A673 (cell line): Measurements from ENCODE around the gene CDC42EP4. TPM values are rescaled to one million over a fixed set of nuclear protein-coding genes. Genes with fewer than 3 reads are reported as not detected.
"Not testable (repeated sequence)": the region's sequence is repeated elsewhere in the genome, so short reads cannot be mapped to it uniquely, and the experiment has no call there.

ENCODE experiments used
- BruUV-seq: library from RNA; stranded (reverse); fragments of 400-500 nt; replicated peaks from 2 replicates; lab custom pipeline; 2021; lab: Mats Ljungman, UMichigan
- CTCF ChIA-PET: fragments of 300-600 bp; sonication (Branson Sonifier 250); formaldehyde crosslinking; loops from one replicate; lab custom pipeline; 2022; ENCODE audit warnings: antibody characterized with exemption; lab: Charles Lee
- POLR2A ChIA-PET: fragments of 300-600 bp; sonication (Branson Sonifier 250); formaldehyde crosslinking; loops from one replicate; lab custom pipeline; 2022; ENCODE audit warnings: antibody characterized with exemption; ENCODE audit not compliant: low non-redundant PET; lab: Charles Lee
- DNase-seq: peaks from one replicate; pipeline ENCODE4 v3.0.0-alpha.2; 2015; ENCODE audit warnings: low spot score
- H3K27ac ChIP-seq: fragments of 200-600 bp; sonication (generic); 2 replicates; pipeline ENCODE4 v1.5.1; 2016; ENCODE audit warnings: mixed run types, low read depth, mild to moderate bottlenecking, mixed read lengths, antibody characterized with exemption, low read length; ENCODE audit not compliant: poor library complexity, severe bottlenecking
- H3K27me3 ChIP-seq: fragments of 200-600 bp; sonication (generic); replicated peaks from 2 replicates; pipeline ENCODE4 v1.6.1; 2017; ENCODE audit warnings: mixed run types, low read depth, mild to moderate bottlenecking, mixed read lengths, antibody characterized with exemption, low read length; ENCODE audit not compliant: insufficient read depth, poor library complexity
- H3K36me3 ChIP-seq: fragments of 200-600 bp; sonication (generic); 2 replicates; pipeline ENCODE4 v1.6.1; 2016; ENCODE audit warnings: mixed run types, mild to moderate bottlenecking, mixed read lengths, antibody characterized with exemption, low read length; ENCODE audit not compliant: insufficient read depth, poor library complexity, severe bottlenecking
- H3K4me1 ChIP-seq: fragments of 200-600 bp; sonication (generic); 2 replicates; pipeline ENCODE4 v1.6.1; 2017; ENCODE audit warnings: mixed run types, mild to moderate bottlenecking, mixed read lengths, antibody characterized with exemption, low read length; ENCODE audit not compliant: insufficient read depth, poor library complexity, severe bottlenecking
- H3K4me3 ChIP-seq: fragments of 200-600 bp; sonication (generic); 2 replicates; pipeline ENCODE4 v1.5.1; 2016; ENCODE audit warnings: low read depth, mixed run types, mild to moderate bottlenecking, mixed read lengths, low read length; ENCODE audit not compliant: poor library complexity, severe bottlenecking
- H3K9me3 ChIP-seq: fragments of 200-600 bp; sonication (generic); 2 replicates; pipeline ENCODE4 v1.6.1; 2016; ENCODE audit warnings: mixed run types, low read depth, mild to moderate bottlenecking, mixed read lengths, antibody characterized with exemption, low read length; ENCODE audit not compliant: poor library complexity, severe bottlenecking
- CTCF ChIP-seq: fragments of 300-800, 200-600 bp; sonication (generic); conservative IDR thresholded peaks from 2 replicates; pipeline ENCODE4 v1.5.1; 2017; ENCODE audit warnings: low read depth, mild to moderate bottlenecking, antibody characterized with exemption, low read length, moderate library complexity, mixed read lengths
- EZH2 ChIP-seq: fragments of 200-600 bp; sonication (generic); IDR thresholded peaks from 2 replicates; pipeline ENCODE4 v1.6.1; 2017; ENCODE audit warnings: borderline replicate concordance, low read depth, mild to moderate bottlenecking, mixed read lengths, antibody characterized with exemption, low read length; ENCODE audit not compliant: poor library complexity, severe bottlenecking
- intact Hi-C: fragments of 100-400 bp; cut with micrococcal nuclease; formaldehyde crosslinking; loops from one replicate; pipeline ENCODE4 v1.10.0; 2022; ENCODE audit not compliant: unreplicated experiment
- total RNA-seq: library from RNA; stranded (reverse); gene quantifications from 2 replicates; pipeline ENCODE4 v1.2.3, GENCODE V29; 2021

CDC42EP4 gene
- total RNA-seq, 1 experiment from 2014 or later, result 37.5 TPM

- no TSS peak for BruUV-seq
- Histone ChIP-seq H3K4me1 (no peaks in the 10 kb centered on the region), H3K36me3 (no peaks in the 10 kb centered on the region), H3K9me3 (no peaks in the 10 kb centered on the region), H3K27ac (no peak overlapping the region), H3K27me3 (no peaks in the 10 kb centered on the region), H3K4me3 (no peak overlapping the region)
- ChIA-PET POLR2A (no interaction called here), CTCF (no interaction called here)
- no peak for TF ChIP-seq EZH2
- no peak for TF ChIP-seq CTCF
- intact Hi-C loops, result no loop called here
- DNase-seq, result no peak
These were observed 23.1 kb upstream of the CDC42EP4 start for GRCh38 chr17:73334771-73335513.

- H3K36me3 ChIP-seq, H3K4me3 ChIP-seq, intact Hi-C loops, H3K27me3 ChIP-seq, H3K9me3 ChIP-seq, H3K4me1 ChIP-seq, H3K27ac ChIP-seq, DNase-seq, BruUV-seq, CTCF ChIA-PET: not testable (repeated sequence)
- POLR2A ChIA-PET, result interaction anchor here (0.7 kb wide), 1 partner anchor 17 kb away, joined by 3 read pairs; no protein-coding TSS in a partner anchor
These were observed 21.6 kb upstream of the CDC42EP4 start for GRCh38 chr17:73333445-73333844.

- DNase-seq, result no peak
- BruUV-seq, result no TSS peak
- ChIA-PET POLR2A (no interaction called here), CTCF (no interaction called here)
- Histone ChIP-seq H3K4me3 (no peak overlapping the region), H3K36me3 (no peaks in the 10 kb centered on the region), H3K27me3 (no peaks in the 10 kb centered on the region), H3K9me3 (no peaks in the 10 kb centered on the region), H3K4me1 (no peaks in the 10 kb centered on the region), H3K27ac (no peak overlapping the region)
- TF ChIP-seq CTCF (no peak), EZH2 (no peak)
- intact Hi-C loops, result no loop called here
These were observed 19.3 kb upstream of the CDC42EP4 start for GRCh38 chr17:73331060-73331459.

- Histone ChIP-seq H3K4me3 (no peak overlapping the region), H3K27ac (no peak overlapping the region), H3K4me1 (no peaks in the 10 kb centered on the region), H3K9me3 (no peaks in the 10 kb centered on the region), H3K36me3 (no peaks in the 10 kb centered on the region), H3K27me3 (no peaks in the 10 kb centered on the region)
- POLR2A ChIA-PET, result no interaction called here
- BruUV-seq, result no TSS peak
- TF ChIP-seq EZH2 (no peak), CTCF (no peak)
- CTCF ChIA-PET, result no interaction called here
- DNase-seq, result no peak
- intact Hi-C loops, result no loop called here
These were observed 15.9 kb upstream of the CDC42EP4 start for GRCh38 chr17:73327676-73328075.
